ENCODE data around the gene TRIP13. TPM values are rescaled to one million over a fixed set of nuclear protein-coding genes. Genes with fewer than 3 reads are reported as not detected.

TRIP13 gene
- polyA plus RNA-seq, 3 donors: 0.24 to 1.2 TPM; not detected in 1

DNA sequence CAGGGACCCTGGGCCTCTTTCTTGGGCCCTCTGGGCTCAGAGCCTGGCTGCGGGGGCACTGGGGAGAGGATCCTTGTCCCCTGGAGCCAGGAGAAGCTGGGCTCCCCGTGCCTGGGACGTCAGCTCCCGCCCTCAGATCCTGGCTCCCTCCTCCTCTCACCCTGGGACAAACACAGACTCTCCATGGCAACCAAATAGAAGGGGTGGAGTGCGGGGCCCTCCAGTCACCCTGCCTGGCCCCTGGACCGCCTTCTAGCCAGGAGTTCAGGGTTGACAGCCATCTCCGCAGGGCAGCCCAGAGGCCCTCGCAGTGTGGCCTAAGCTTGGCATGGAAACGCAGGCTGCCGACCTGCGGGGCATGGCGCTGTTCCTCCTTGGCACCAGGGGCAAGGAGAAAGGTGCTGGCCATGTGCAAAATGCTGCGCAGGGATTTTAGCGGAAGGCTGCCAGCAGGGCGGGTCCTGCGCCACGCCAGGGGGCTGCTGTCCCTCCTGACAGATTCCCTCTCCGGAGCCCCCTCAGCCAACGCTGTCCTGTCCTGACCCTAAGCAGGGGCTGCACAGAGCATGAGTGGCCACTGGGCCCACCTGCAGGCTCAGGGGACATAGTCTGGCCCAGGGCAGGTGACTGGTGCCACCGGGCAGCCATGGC is 42.9 kb upstream of the TRIP13 start:
- no peak overlapping the region for H3K9ac ChIP-seq (ENCODE audit: insufficient read depth, low read length, poor library complexity, severe bottlenecking)
- Mint-ChIP-seq H3K9me3 (no peaks in the 10 kb centered on the region), H3K36me3 (no peaks in the 10 kb centered on the region), H3K27ac (no peak overlapping the region), H3K4me3 (no peak overlapping the region), H3K4me1 (no peaks in the 10 kb centered on the region), H3K27me3 (ENCODE audit: low read depth in 3 of 3) (peaks cover 4 to 7% (median 7%) of the 10 kb centered on the region in 3 donors)
- H3K36me3 ChIP-seq (replicated peaks in 1 of 2; ENCODE audit: control insufficient read depth in 1 of 2, insufficient read depth in 2 of 2, low read length in 2 of 2): no peaks in the 10 kb centered on the region
- no peak overlapping the region for H3K4me2 ChIP-seq (replicated peaks; ENCODE audit: extremely low read depth, low read length, poor library complexity, severe bottlenecking)
- no peak for DNase-seq
- TF ChIP-seq, protein P1, sequence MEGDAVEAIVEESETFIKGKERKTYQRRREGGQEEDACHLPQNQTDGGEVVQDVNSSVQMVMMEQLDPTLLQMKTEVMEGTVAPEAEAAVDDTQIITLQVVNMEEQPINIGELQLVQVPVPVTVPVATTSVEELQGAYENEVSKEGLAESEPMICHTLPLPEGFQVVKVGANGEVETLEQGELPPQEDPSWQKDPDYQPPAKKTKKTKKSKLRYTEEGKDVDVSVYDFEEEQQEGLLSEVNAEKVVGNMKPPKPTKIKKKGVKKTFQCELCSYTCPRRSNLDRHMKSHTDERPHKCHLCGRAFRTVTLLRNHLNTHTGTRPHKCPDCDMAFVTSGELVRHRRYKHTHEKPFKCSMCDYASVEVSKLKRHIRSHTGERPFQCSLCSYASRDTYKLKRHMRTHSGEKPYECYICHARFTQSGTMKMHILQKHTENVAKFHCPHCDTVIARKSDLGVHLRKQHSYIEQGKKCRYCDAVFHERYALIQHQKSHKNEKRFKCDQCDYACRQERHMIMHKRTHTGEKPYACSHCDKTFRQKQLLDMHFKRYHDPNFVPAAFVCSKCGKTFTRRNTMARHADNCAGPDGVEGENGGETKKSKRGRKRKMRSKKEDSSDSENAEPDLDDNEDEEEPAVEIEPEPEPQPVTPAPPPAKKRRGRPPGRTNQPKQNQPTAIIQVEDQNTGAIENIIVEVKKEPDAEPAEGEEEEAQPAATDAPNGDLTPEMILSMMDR (IDR thresholded peaks at IDR 0.05): no peak
- H3K9me3 ChIP-seq (replicated peaks in 1 of 2; ENCODE audit: control insufficient read depth in 1 of 2, insufficient read depth in 1 of 2, low read length in 2 of 2): no peaks in the 10 kb centered on the region
- 94% methylated on average over 17 of the region's 20 CpGs for WGBS (ENCODE audit: insufficient coverage)
- H3K4me1 ChIP-seq (ENCODE audit: control insufficient read depth in 1 of 2, insufficient read depth in 2 of 2, low read length in 2 of 2): no peaks in the 10 kb centered on the region
- H4K20me1 ChIP-seq (ENCODE audit: insufficient read depth, low read length): no peaks in the 10 kb centered on the region
- no peak overlapping the region for H3K27ac ChIP-seq (ENCODE audit: low read depth in 1 of 2, low read length in 2 of 2)
- intact Hi-C loops (cut with micrococcal nuclease): no loop called here
- H2AFZ ChIP-seq (ENCODE audit: insufficient read depth, low read depth, low read length, poor library complexity, severe bottlenecking): no peak overlapping the region
- no peaks in the 10 kb centered on the region for H3K27me3 ChIP-seq (ENCODE audit: control insufficient read depth in 2 of 2, insufficient read depth in 2 of 2, low read length in 2 of 2)
- no peak overlapping the region for H3K4me3 ChIP-seq (replicated peaks in 1 of 3; ENCODE audit: low read depth in 2 of 3, low read length in 3 of 3)
- H3K79me2 ChIP-seq (ENCODE audit: insufficient read depth, low read length): no peaks in the 10 kb centered on the region

DNA sequence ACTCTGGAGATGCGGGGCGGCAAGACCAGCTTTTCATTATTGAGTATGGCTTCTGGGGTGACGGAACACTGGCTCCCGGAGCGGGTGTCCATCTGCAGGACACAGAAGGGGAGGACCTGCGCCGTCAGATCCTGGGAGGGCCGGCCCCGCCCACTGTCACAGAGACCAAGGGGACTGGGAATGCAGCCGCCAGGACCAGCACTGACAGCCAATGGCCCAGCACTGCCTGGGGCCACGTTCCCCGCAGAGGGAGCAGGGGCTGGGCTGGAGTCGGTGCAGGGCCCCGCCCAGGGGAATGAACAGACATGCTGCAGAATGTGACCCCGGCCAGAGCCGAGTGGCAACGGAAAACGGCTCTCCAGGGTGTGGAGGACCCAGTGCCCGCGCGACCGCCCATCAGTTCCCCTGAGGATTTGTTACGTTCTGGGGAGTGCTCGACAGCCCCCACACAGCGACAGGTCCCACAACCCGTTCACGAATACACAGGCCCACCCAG is 42.1 kb upstream of the TRIP13 start, which contains the start of gene ZDHHC11:
TSS of gene ZDHHC11 (minus strand) at position 476 of the 496 bp plus-strand sequence. CDS start at position 92, 384 bp downstream.
- H3K27me3 Mint-ChIP-seq (ENCODE audit: low read depth in 3 of 3): peaks cover 4 to 7% (median 4%) of the 10 kb centered on the region in 3 donors
- intact Hi-C loops (cut with micrococcal nuclease): no loop called here
- H3K36me3 Mint-ChIP-seq: no peaks in the 10 kb centered on the region
- TF ChIP-seq, protein P1 (IDR thresholded peaks at IDR 0.05): no peak
- 87% methylated on average over 27 of the region's 27 CpGs for WGBS (ENCODE audit: insufficient coverage)
- peak within 1 kb of the TSS in 1 of 7 donors; percentile 42 for H3K27ac Mint-ChIP-seq
- Histone ChIP-seq H3K79me2 (ENCODE audit: insufficient read depth, low read length) (no peaks in the 10 kb centered on the region), H3K36me3 (replicated peaks in 1 of 2; ENCODE audit: control insufficient read depth in 1 of 2, insufficient read depth in 2 of 2, low read length in 2 of 2) (no peaks in the 10 kb centered on the region), H3K9me3 (replicated peaks in 1 of 2; ENCODE audit: control insufficient read depth in 1 of 2, insufficient read depth in 1 of 2, low read length in 2 of 2) (no peaks in the 10 kb centered on the region), H3K27me3 (ENCODE audit: control insufficient read depth in 2 of 2, insufficient read depth in 2 of 2, low read length in 2 of 2) (no peaks in the 10 kb centered on the region), H4K20me1 (ENCODE audit: insufficient read depth, low read length) (no peaks in the 10 kb centered on the region), H3K27ac (ENCODE audit: low read depth in 1 of 2, low read length in 2 of 2) (no peak within 1 kb of the TSS), H3K4me2 (replicated peaks; ENCODE audit: extremely low read depth, low read length, poor library complexity, severe bottlenecking) (no peak within 1 kb of the TSS), H3K4me3 (replicated peaks in 1 of 3; ENCODE audit: low read depth in 2 of 3, low read length in 3 of 3) (no peak within 1 kb of the TSS), H3K4me1 (ENCODE audit: control insufficient read depth in 1 of 2, insufficient read depth in 2 of 2, low read length in 2 of 2) (no peaks in the 10 kb centered on the region), H3K9ac (ENCODE audit: insufficient read depth, low read length, poor library complexity, severe bottlenecking) (no peak within 1 kb of the TSS), H2AFZ (ENCODE audit: insufficient read depth, low read depth, low read length, poor library complexity, severe bottlenecking) (no peak within 1 kb of the TSS)
- H3K4me3 Mint-ChIP-seq: no peak within 1 kb of the TSS
- no peaks in the 10 kb centered on the region for H3K9me3 Mint-ChIP-seq
- H3K4me1 Mint-ChIP-seq: no peaks in the 10 kb centered on the region
- no peak for DNase-seq
